ENCODE data around the gene PARD6G. TPM values are rescaled to one million over a fixed set of nuclear protein-coding genes. Genes with fewer than 3 reads are reported as not detected.
A peak's percentile ranks its signal among the peaks of the same experiment; 100 is the strongest.

Gene PARD6G
- polyA plus RNA-seq, 1 of the 3 experiments (the other 2 are of a cell fraction) = 4.3 TPM

DNA sequence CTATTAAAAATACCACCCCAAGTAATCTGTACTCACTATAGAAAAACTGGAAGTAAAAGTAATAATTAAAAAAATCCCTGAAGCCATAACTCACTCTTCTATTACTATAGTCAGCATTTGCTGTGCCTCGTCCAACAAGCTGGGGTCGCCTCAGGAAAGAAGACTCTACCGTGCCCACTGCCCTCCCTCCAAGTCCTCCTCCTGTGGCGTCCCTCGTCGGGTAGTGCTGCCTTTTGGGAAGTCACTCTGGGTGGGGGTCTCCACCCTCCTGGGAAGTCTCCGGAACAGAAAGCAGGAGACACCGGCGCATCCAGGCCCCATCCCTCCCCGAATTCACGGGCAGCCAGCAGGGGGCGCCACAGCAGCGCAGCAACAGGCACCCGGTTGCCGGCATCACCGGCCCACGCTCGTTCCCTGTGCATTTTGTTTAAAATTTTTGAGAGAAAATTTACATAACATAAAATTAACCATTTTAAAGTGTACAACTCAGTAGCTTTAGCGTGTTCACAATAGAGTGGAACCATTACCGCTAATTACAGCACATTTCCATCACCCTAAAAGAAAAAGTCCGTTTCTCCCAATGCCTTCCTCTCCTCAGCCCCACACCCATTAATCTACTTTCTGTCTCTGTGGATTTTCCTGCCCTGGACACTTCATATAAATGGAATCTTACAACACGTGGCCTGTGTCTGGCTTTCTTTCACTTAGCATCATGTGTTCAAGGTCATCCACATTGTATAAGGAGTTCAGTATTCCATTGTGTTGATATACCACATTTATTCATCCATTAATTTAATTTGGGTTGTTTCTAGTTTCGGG, 76.1 kb downstream of the PARD6G start:
- POLR2A ChIA-PET = no interaction called here
- Histone ChIP-seq H3K9ac (no peak overlapping the region), H3K4me2 (no peak overlapping the region), H3K4me3 (ENCODE audit: low read depth in 2 of 2, low read length in 1 of 2) (no peak overlapping the region), H4K20me1 (ENCODE audit: insufficient read depth) (no peaks in the 10 kb centered on the region), H3K27ac (ENCODE audit: low read depth in 2 of 2, low read length in 1 of 2) (no peak overlapping the region), H3K27me3 (ENCODE audit: insufficient read depth) (no peaks in the 10 kb centered on the region), H3F3A (replicated peaks; ENCODE audit: insufficient read depth) (no peaks in the 10 kb centered on the region), H3K4me1 (ENCODE audit: control insufficient read depth in 1 of 2, insufficient read depth in 2 of 2, low read depth in 1 of 2, low read length in 1 of 2) (no peaks in the 10 kb centered on the region), H3K9me3 (no peaks in the 10 kb centered on the region), H2AFZ (ENCODE audit: low read depth) (no peak overlapping the region), H3K79me2 (ENCODE audit: insufficient read depth) (no peaks in the 10 kb centered on the region), H3K36me3 (replicated peaks in 1 of 2; ENCODE audit: control insufficient read depth in 1 of 2, insufficient read depth in 2 of 2, low read length in 1 of 2) (no peaks in the 10 kb centered on the region), H3K9me2 (no peaks in the 10 kb centered on the region)
- WGBS (ENCODE audit: low lambda C conversion rate) = 74% methylated on average over 22 of the region's 23 CpGs
- TF ChIP-seq TEAD4 (IDR thresholded peaks at IDR 0.05; ENCODE audit: borderline replicate concordance, insufficient read depth) (no peak), RAD21 (IDR thresholded peaks at IDR 0.05; ENCODE audit: low read length) (peak; percentile 54)
- TF ChIP-seq, protein P1, sequence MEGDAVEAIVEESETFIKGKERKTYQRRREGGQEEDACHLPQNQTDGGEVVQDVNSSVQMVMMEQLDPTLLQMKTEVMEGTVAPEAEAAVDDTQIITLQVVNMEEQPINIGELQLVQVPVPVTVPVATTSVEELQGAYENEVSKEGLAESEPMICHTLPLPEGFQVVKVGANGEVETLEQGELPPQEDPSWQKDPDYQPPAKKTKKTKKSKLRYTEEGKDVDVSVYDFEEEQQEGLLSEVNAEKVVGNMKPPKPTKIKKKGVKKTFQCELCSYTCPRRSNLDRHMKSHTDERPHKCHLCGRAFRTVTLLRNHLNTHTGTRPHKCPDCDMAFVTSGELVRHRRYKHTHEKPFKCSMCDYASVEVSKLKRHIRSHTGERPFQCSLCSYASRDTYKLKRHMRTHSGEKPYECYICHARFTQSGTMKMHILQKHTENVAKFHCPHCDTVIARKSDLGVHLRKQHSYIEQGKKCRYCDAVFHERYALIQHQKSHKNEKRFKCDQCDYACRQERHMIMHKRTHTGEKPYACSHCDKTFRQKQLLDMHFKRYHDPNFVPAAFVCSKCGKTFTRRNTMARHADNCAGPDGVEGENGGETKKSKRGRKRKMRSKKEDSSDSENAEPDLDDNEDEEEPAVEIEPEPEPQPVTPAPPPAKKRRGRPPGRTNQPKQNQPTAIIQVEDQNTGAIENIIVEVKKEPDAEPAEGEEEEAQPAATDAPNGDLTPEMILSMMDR (IDR thresholded peaks at IDR 0.05) = peak; percentile 71
- DNase-seq = peak; percentile 81
- CTCF ChIA-PET = interaction anchor here (0.6 to 2.6 kb wide), 14 partner anchors 9 to 86 kb away, joined by 3 to 17 read pairs (median 4); partner anchors contain the start of gene PARD6G

DNA sequence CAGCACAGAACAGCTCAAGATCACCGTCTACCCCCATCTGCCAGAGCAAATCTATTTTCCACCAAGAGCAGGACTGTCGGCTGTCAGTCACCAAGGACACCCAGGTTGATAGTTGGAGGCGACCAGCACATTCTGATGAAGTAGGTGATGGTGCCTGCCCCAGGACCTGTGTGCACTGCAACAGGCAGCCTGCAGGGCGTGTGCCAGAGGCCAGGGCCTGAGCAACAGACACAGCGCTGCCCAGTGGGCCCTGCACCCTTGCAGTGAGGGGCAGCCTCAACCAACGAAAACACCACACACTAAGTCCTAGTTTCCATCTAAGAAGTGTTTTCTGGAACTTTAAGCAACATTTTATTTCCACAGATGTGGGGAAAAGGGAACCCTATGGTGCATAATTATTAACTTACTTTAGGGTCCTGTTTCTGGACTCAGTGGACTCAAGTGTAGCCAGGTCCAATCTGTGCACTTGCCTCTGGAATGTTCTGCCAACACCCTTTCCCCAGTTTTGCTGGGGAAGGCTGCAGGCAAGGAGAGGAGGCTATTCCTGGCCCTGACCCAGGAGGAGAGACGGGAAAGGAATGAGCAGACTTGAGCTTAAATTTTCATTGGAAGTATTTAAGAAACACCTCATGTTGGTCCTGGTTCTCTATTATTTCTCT, 76.8 kb downstream of the PARD6G start:
- H3K27me3 ChIP-seq (ENCODE audit: insufficient read depth) = no peaks in the 10 kb centered on the region
- H3K27ac ChIP-seq (ENCODE audit: low read depth in 2 of 2, low read length in 1 of 2) = no peak overlapping the region
- POLR2A ChIA-PET = no interaction called here
- H3K4me2 ChIP-seq = no peak overlapping the region
- H3K36me3 ChIP-seq (replicated peaks in 1 of 2; ENCODE audit: control insufficient read depth in 1 of 2, insufficient read depth in 2 of 2, low read length in 1 of 2) = no peaks in the 10 kb centered on the region
- no peaks in the 10 kb centered on the region for H3K4me1 ChIP-seq (ENCODE audit: control insufficient read depth in 1 of 2, insufficient read depth in 2 of 2, low read depth in 1 of 2, low read length in 1 of 2)
- no peaks in the 10 kb centered on the region for H3K9me2 ChIP-seq
- 88% methylated on average over 7 of the region's 7 CpGs for WGBS (ENCODE audit: low lambda C conversion rate)
- H4K20me1 ChIP-seq (ENCODE audit: insufficient read depth) = no peaks in the 10 kb centered on the region
- no peak overlapping the region for H3K9ac ChIP-seq
- TF ChIP-seq, protein P2, sequence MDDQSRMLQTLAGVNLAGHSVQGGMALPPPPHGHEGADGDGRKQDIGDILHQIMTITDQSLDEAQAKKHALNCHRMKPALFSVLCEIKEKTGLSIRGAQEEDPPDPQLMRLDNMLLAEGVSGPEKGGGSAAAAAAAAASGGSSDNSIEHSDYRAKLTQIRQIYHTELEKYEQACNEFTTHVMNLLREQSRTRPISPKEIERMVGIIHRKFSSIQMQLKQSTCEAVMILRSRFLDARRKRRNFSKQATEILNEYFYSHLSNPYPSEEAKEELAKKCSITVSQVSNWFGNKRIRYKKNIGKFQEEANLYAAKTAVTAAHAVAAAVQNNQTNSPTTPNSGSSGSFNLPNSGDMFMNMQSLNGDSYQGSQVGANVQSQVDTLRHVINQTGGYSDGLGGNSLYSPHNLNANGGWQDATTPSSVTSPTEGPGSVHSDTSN (IDR thresholded peaks at IDR 0.05) = no peak
- TF ChIP-seq POLR2AphosphoS5 (IDR thresholded peaks at IDR 0.05; ENCODE audit: low read depth, low read length) (no peak), MXI1 (IDR thresholded peaks at IDR 0.05; ENCODE audit: low read depth, low read length) (no peak), RFX5 (IDR thresholded peaks at IDR 0.05; ENCODE audit: low read length) (no peak)
- TF ChIP-seq, protein P3, sequence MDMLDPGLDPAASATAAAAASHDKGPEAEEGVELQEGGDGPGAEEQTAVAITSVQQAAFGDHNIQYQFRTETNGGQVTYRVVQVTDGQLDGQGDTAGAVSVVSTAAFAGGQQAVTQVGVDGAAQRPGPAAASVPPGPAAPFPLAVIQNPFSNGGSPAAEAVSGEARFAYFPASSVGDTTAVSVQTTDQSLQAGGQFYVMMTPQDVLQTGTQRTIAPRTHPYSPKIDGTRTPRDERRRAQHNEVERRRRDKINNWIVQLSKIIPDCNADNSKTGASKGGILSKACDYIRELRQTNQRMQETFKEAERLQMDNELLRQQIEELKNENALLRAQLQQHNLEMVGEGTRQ (IDR thresholded peaks at IDR 0.05; ENCODE audit: borderline replicate concordance, low read depth, low read length) = no peak
- CTCF ChIA-PET = interaction anchor here (0.7 to 2.6 kb wide), 10 partner anchors 9 to 86 kb away, joined by 3 to 17 read pairs (median 4); partner anchors contain the start of gene PARD6G
- DNase-seq = no peak
- H3K4me3 ChIP-seq (ENCODE audit: low read depth in 2 of 2, low read length in 1 of 2) = no peak overlapping the region
- no peaks in the 10 kb centered on the region for H3K79me2 ChIP-seq (ENCODE audit: insufficient read depth)
- no peaks in the 10 kb centered on the region for H3F3A ChIP-seq (replicated peaks; ENCODE audit: insufficient read depth)
- no peak overlapping the region for H2AFZ ChIP-seq (ENCODE audit: low read depth)
- H3K9me3 ChIP-seq = no peaks in the 10 kb centered on the region

All from SK-N-SH (cell line).